ENCODE measurements around the gene ZNF416. TPM values are rescaled to one million over a fixed set of nuclear protein-coding genes. Genes with fewer than 3 reads are reported as not detected.
A peak's percentile ranks its signal among the peaks of the same experiment; 100 is the strongest.

ZNF416 gene
- total RNA-seq, 1 experiment from 2014 or later: 3.6 TPM

DNA sequence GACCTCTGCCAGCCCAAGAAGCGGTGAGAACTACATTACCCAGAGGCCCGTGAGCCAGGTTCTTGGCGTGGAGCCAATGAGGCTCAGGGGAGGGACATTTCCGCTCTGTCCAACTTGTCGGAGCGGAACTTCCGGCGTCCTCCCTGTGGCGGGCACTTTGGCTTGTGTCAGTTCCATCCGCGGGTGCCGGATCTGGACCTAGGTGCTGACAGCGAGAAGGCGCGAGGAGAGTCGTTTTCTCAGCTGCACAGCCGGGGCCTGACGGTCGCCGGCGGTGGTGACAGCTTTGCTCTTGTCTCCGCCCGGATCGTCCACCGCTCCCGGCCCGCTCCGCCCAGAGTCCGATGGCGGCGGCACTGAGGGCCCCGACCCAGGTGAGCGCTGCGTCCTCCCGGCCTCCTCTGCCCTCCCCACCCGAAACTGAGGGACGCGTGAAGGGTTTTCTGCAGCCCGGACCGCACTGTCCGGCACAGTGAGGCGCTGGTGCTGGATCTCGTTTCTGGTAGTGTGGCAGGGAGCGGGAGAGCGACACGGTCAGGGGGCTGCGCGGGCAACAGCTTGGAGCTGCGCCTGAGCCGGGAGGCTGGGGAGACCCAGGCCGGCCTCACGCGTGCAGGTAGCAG, 21.2 kb upstream of the ZNF416 start, which contains the start of gene ZNF530:
Gene ZNF530, plus strand, starts transcription at position 125 of the 623 bp plus-strand sequence. CDS start 4,461 bp downstream, outside the sequence.
- Histone ChIP-seq H2AFZ (ENCODE audit: low read length) (peak within 1 kb of the TSS; percentile 85), H3F3A (ENCODE audit: low read length, unreplicated experiment) (no peaks in the 10 kb centered on the region), H3K4me1 (ENCODE audit: insufficient read depth, low read length) (peaks cover 7% of the 10 kb centered on the region; the same call in 1 of the 2 replicates), H3K27ac (ENCODE audit: low read length) (no peak within 1 kb of the TSS), H3K9me3 (ENCODE audit: low read length) (peaks cover 31% of the 10 kb centered on the region), H3K79me2 (ENCODE audit: low read length) (peaks cover 19% of the 10 kb centered on the region), H4K20me1 (ENCODE audit: low read length) (no peaks in the 10 kb centered on the region), H3K36me3 (ENCODE audit: low read depth, low read length) (peaks cover 36% of the 10 kb centered on the region), H3K9ac (ENCODE audit: low read length) (peak within 1 kb of the TSS; percentile 82), H3K27me3 (ENCODE audit: low read length) (no peaks in the 10 kb centered on the region), H3K9me2 (replicated peaks; ENCODE audit: low read length) (no peaks in the 10 kb centered on the region), H3K4me2 (ENCODE audit: low read length) (peak within 1 kb of the TSS; percentile 84), H3K4me3 (ENCODE audit: low read length) (peak within 1 kb of the TSS; percentile 84)
- intact Hi-C loops (cut with micrococcal nuclease): loop anchor here (1.0 kb wide), 1 partner anchor 21 kb away; no protein-coding TSS in a partner anchor
- ChIA-PET POLR2A (ENCODE audit: unreplicated experiment) (no interaction called here), CTCF (no interaction called here)
- BruUV-seq (replicated peaks): no TSS peak
- ATAC-seq (peak; percentile 99), DNase-seq (peak; percentile 98)
- TF ChIP-seq EZH2phosphoT487 (IDR thresholded peaks at IDR 0.05; ENCODE audit: borderline replicate concordance, low read length): no peak
- TF ChIP-seq EZH2 (IDR thresholded peaks at IDR 0.05; ENCODE audit: low read length, unreplicated experiment): no peak
- TF ChIP-seq, protein P1, sequence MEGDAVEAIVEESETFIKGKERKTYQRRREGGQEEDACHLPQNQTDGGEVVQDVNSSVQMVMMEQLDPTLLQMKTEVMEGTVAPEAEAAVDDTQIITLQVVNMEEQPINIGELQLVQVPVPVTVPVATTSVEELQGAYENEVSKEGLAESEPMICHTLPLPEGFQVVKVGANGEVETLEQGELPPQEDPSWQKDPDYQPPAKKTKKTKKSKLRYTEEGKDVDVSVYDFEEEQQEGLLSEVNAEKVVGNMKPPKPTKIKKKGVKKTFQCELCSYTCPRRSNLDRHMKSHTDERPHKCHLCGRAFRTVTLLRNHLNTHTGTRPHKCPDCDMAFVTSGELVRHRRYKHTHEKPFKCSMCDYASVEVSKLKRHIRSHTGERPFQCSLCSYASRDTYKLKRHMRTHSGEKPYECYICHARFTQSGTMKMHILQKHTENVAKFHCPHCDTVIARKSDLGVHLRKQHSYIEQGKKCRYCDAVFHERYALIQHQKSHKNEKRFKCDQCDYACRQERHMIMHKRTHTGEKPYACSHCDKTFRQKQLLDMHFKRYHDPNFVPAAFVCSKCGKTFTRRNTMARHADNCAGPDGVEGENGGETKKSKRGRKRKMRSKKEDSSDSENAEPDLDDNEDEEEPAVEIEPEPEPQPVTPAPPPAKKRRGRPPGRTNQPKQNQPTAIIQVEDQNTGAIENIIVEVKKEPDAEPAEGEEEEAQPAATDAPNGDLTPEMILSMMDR (conservative IDR thresholded peaks at IDR 0.05; ENCODE audit: low read depth, low read length): no peak

DNA sequence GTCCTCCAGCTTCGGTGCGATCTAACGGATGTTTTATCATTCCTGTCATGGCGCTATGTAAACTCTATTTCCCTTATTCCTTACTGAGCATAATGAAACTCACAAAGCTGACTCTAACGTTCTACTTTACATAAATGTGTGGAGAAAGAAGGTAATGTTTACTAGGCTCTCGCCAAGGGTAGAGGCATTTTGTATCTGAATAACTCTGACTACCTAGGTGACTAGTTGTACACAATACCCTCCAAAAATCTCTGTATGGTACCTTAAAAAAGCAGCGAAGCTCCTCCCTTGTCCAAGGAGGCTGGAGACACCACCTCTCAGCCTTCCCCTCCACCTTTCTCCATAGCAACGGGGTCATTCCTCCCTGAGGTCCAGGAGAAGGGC, 20.7 kb upstream of the ZNF416 start:
- no peak; the same call in 1 of the 2 replicates for ATAC-seq
- Histone ChIP-seq H3K9ac (ENCODE audit: low read length) (no peak overlapping the region), H3K4me2 (ENCODE audit: low read length) (peak overlapping the region; percentile 84), H3K27ac (ENCODE audit: low read length) (no peak overlapping the region), H3K4me3 (ENCODE audit: low read length) (peak overlapping the region; percentile 84), H3K36me3 (ENCODE audit: low read depth, low read length) (peaks cover 31% of the 10 kb centered on the region), H3K9me3 (ENCODE audit: low read length) (peaks cover 29% of the 10 kb centered on the region), H3K9me2 (replicated peaks; ENCODE audit: low read length) (no peaks in the 10 kb centered on the region), H3K27me3 (ENCODE audit: low read length) (no peaks in the 10 kb centered on the region), H4K20me1 (ENCODE audit: low read length) (no peaks in the 10 kb centered on the region), H2AFZ (ENCODE audit: low read length) (peak overlapping the region; percentile 85), H3K79me2 (ENCODE audit: low read length) (peaks cover 19% of the 10 kb centered on the region), H3K4me1 (ENCODE audit: insufficient read depth, low read length) (peaks cover 7% of the 10 kb centered on the region; the same call in 1 of the 2 replicates), H3F3A (ENCODE audit: low read length, unreplicated experiment) (no peaks in the 10 kb centered on the region)
- CTCF ChIA-PET: no interaction called here
- TF ChIP-seq EZH2phosphoT487 (IDR thresholded peaks at IDR 0.05; ENCODE audit: borderline replicate concordance, low read length) (no peak), EZH2 (IDR thresholded peaks at IDR 0.05; ENCODE audit: low read length, unreplicated experiment) (no peak)
- TF ChIP-seq, protein P1 (conservative IDR thresholded peaks at IDR 0.05; ENCODE audit: low read depth, low read length): no peak
- POLR2A ChIA-PET (ENCODE audit: unreplicated experiment): no interaction called here
- no peak for DNase-seq
- no TSS peak for BruUV-seq (replicated peaks)
- intact Hi-C loops (cut with micrococcal nuclease): loop anchor here (1.0 kb wide), 1 partner anchor 20 kb away; no protein-coding TSS in a partner anchor

DNA sequence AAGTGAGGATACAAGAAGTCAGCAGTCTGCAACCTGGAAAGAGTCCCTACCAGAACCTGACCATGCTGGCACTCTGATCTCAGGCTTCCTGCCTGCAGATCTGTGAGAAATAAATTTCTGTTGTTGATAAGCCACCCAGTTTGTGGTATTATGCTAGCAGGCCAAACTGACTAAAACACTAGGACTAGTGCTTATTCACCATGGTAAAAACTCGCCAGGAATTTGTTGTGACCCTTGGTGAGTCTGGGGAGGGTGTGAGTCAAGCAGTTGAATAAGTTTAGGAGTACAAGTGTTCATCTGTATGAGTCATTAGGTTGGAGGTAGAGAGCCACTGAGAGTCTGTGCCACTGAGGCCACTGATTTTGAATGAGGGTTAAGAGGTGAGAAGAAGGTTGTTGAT, 8.8 kb upstream of the ZNF416 start:
- CTCF ChIA-PET: no interaction called here
- Histone ChIP-seq H3K9me3 (ENCODE audit: low read length) (peaks cover 42% of the 10 kb centered on the region), H3K4me2 (ENCODE audit: low read length) (no peak overlapping the region), H3K9me2 (replicated peaks; ENCODE audit: low read length) (no peaks in the 10 kb centered on the region), H3K9ac (ENCODE audit: low read length) (no peak overlapping the region), H4K20me1 (ENCODE audit: low read length) (no peaks in the 10 kb centered on the region), H3K79me2 (ENCODE audit: low read length) (no peaks in the 10 kb centered on the region), H3K27ac (ENCODE audit: low read length) (no peak overlapping the region), H3K27me3 (ENCODE audit: low read length) (no peaks in the 10 kb centered on the region), H3K36me3 (ENCODE audit: low read depth, low read length) (no peaks in the 10 kb centered on the region), H2AFZ (ENCODE audit: low read length) (no peak overlapping the region), H3F3A (ENCODE audit: low read length, unreplicated experiment) (no peaks in the 10 kb centered on the region), H3K4me3 (ENCODE audit: low read length) (no peak overlapping the region), H3K4me1 (ENCODE audit: insufficient read depth, low read length) (no peaks in the 10 kb centered on the region)
- POLR2A ChIA-PET (ENCODE audit: unreplicated experiment): no interaction called here
- TF ChIP-seq EZH2phosphoT487 (IDR thresholded peaks at IDR 0.05; ENCODE audit: borderline replicate concordance, low read length) (no peak), EZH2 (IDR thresholded peaks at IDR 0.05; ENCODE audit: low read length, unreplicated experiment) (no peak)
- TF ChIP-seq, protein P1 (conservative IDR thresholded peaks at IDR 0.05; ENCODE audit: low read depth, low read length): no peak
- ATAC-seq (no peak), DNase-seq (peak; percentile 61)
- BruUV-seq (replicated peaks): no TSS peak
- intact Hi-C loops (cut with micrococcal nuclease): no loop called here
